Activated T-cell treated with anti-CD3 and anti-CD28 coated beads, Interleukin-2, amount 50 U/mL, for 72 hours (primary cell): ENCODE results near the gene SIRT4. TPM values are rescaled to one million over a fixed set of nuclear protein-coding genes. Genes with fewer than 3 reads are reported as not detected.
A peak's percentile ranks its signal among the peaks of the same experiment; 100 is the strongest.
"Not testable (repeated sequence)": the region's sequence is repeated elsewhere in the genome, so short reads cannot be mapped to it uniquely, and the experiment has no call there.

Source experiments
- ATAC-seq, 2 donors: fragments of 150-1000 bp; cut with Tn5 transposase; replicated peaks in 1 of 2; 2 replicates each; pipeline ENCODE4 v1.10.0; 2021; ENCODE audit warnings: moderate library complexity in 2 of 2, mild to moderate bottlenecking in 1 of 2
- DNase-seq, 2 donors: peaks; one replicate each; pipeline ENCODE4 v3.0.0; 2021 to 2022; ENCODE audit warnings: mixed read lengths in 1 of 2
- H3K27ac Mint-ChIP-seq: one replicate; pipeline ENCODE4 v1.8.0; 2022; ENCODE audit warnings: mild to moderate bottlenecking, moderate library complexity, mixed read lengths
- H3K27me3 Mint-ChIP-seq: one replicate; pipeline ENCODE4 v1.8.0; 2022; ENCODE audit warnings: low read depth, mixed read lengths
- H3K36me3 Mint-ChIP-seq, 2 donors: one replicate each; pipeline ENCODE4 v1.8.0; 2022; ENCODE audit warnings: mixed read lengths in 2 of 2, mild to moderate bottlenecking in 1 of 2; ENCODE audit not compliant: insufficient read depth in 2 of 2
- H3K4me1 Mint-ChIP-seq: one replicate; pipeline ENCODE4 v1.8.0; 2022; ENCODE audit warnings: low read depth, mixed read lengths
- H3K4me3 Mint-ChIP-seq, 2 donors: one replicate each; pipeline ENCODE4 v1.8.0; 2022; ENCODE audit warnings: mild to moderate bottlenecking in 2 of 2, mixed read lengths in 2 of 2, moderate library complexity in 2 of 2
- H3K9me3 Mint-ChIP-seq, 2 donors: one replicate each; pipeline ENCODE4 v1.8.0; 2022; ENCODE audit warnings: mixed read lengths in 2 of 2
- total RNA-seq, 2 donors: library from RNA; stranded (reverse); gene quantifications; one replicate each; pipeline ENCODE4 v1.2.3, GENCODE V29; 2022

Gene SIRT4
- total RNA-seq, 2 donors from 2014 or later: 4.2 to 4.9 TPM

DNA sequence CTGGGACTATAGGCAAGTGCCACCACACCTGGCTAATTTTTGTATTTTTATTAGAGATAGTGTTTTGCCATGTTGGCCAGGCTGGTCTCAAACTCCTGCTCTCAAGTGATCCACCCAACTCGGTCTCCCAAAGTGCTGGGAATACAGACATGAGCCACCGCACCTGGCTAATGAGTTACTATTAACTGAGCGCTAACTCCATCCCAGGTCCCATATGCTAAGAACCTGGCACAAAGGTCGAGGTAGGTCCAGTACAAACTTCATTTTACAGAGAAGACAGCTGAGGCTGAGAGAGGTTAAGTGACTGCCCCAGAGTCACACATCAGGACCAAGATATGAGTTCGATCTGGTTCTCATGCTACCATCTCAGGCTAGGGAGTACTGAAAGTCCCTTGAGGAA lies 29.9 kb downstream of the SIRT4 start:
- Mint-ChIP-seq H3K9me3 (peaks cover 2 to 7% of the 10 kb centered on the region in 2 donors), H3K4me1 (no peaks in the 10 kb centered on the region), H3K27me3 (no peaks in the 10 kb centered on the region), H3K27ac (no peak overlapping the region), H3K36me3 (peaks cover 1 to 8% of the 10 kb centered on the region in 2 donors), H3K4me3 (no peak overlapping the region)
- no peak for ATAC-seq
- no peak for DNase-seq

- no peak overlapping the region for H3K27ac Mint-ChIP-seq
- peaks cover 2 to 9% of the 10 kb centered on the region in 2 donors for H3K9me3 Mint-ChIP-seq
- H3K27me3 Mint-ChIP-seq: no peaks in the 10 kb centered on the region
- H3K4me3 Mint-ChIP-seq: no peak overlapping the region
- ATAC-seq (no peak), DNase-seq (no peak)
- peaks cover 3 to 10% of the 10 kb centered on the region in 2 donors for H3K36me3 Mint-ChIP-seq
- H3K4me1 Mint-ChIP-seq: no peaks in the 10 kb centered on the region
Measured at GRCh38 chr12:120332523-120332922, 30.4 kb downstream of the SIRT4 start.

- peaks cover 12 to 20% of the 10 kb centered on the region in 2 donors for H3K36me3 Mint-ChIP-seq
- ATAC-seq, H3K27ac Mint-ChIP-seq, H3K4me3 Mint-ChIP-seq, H3K27me3 Mint-ChIP-seq, H3K4me1 Mint-ChIP-seq: not testable (repeated sequence)
- H3K9me3 Mint-ChIP-seq: peaks cover 11 to 18% of the 10 kb centered on the region in 2 donors
- peak; percentile 50 to 52 for DNase-seq
Measured at GRCh38 chr12:120335447-120335846, 33.3 kb downstream of the SIRT4 start.

GRCh38 chr12:120336392-120336791 lies 34.3 kb downstream of the SIRT4 start:
- H3K9me3 Mint-ChIP-seq: peaks cover 11 to 18% of the 10 kb centered on the region in 2 donors
- peaks cover 12 to 20% of the 10 kb centered on the region in 2 donors for H3K36me3 Mint-ChIP-seq
- H3K27ac Mint-ChIP-seq, ATAC-seq, DNase-seq, H3K27me3 Mint-ChIP-seq, H3K4me3 Mint-ChIP-seq, H3K4me1 Mint-ChIP-seq: not testable (repeated sequence)

DNA sequence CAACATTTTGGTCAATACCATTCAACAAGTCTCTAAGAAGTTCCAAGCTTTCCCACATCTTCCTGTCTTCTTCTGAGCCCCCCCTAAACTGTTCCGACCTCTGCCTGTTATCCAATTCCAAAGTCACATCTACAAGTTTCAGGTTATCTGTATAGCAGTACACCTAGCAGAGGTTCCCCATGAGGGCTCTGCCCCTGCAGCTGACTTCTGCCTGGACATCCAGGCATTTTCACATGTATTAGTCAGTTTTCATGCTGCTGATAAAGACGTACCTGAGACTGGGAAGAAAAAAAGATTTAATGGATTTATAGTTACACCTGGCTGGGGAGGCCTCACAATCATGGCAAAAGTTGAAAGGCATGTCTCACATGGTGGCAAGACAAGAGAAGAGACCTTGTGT lies 35.6 kb downstream of the SIRT4 start:
- no peak overlapping the region for H3K4me3 Mint-ChIP-seq
- H3K27ac Mint-ChIP-seq: no peak overlapping the region
- no peak for ATAC-seq
- peaks cover 11 to 18% of the 10 kb centered on the region in 2 donors for H3K9me3 Mint-ChIP-seq
- H3K36me3 Mint-ChIP-seq: peaks cover 12 to 20% of the 10 kb centered on the region in 2 donors
- peaks cover 7% of the 10 kb centered on the region for H3K27me3 Mint-ChIP-seq
- H3K4me1 Mint-ChIP-seq: no peaks in the 10 kb centered on the region
- DNase-seq: no peak

DNA sequence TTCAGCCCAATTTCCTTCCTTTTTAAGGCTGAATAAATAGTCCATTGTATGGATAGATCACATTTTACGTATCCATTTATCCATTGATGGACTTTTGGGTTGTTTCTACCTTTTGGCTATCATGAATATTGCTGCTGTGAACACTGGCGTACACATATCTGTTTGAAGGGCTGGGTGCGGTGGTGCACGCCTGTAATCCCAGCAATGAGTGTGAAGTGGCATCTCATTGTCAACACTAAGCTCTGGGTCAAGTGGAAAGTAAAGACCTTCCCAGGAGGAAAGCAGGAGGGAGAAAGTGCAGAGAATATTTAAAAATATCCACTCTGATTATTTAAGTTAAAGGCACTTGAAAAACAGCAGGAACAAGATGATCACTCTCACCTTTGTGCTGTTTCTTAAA lies 37.1 kb downstream of the SIRT4 start:
- DNase-seq: no peak
- no peak for ATAC-seq
- Mint-ChIP-seq H3K27ac (no peak overlapping the region), H3K27me3 (peaks cover 7% of the 10 kb centered on the region), H3K4me3 (no peak overlapping the region), H3K4me1 (no peaks in the 10 kb centered on the region), H3K9me3 (peaks cover 11 to 18% of the 10 kb centered on the region in 2 donors), H3K36me3 (peaks cover 12 to 20% of the 10 kb centered on the region in 2 donors)

- H3K27ac Mint-ChIP-seq: no peak overlapping the region
- DNase-seq: no peak
Measured at GRCh38 chr12:120342175-120343038, 40.3 kb downstream of the SIRT4 start.

GRCh38 chr12:120343039-120343537 lies 41.0 kb downstream of the SIRT4 start:
- Mint-ChIP-seq H3K27ac (no peak overlapping the region), H3K36me3 (peaks cover 3 to 4% of the 10 kb centered on the region in 2 donors), H3K4me1 (no peaks in the 10 kb centered on the region), H3K9me3 (peaks cover 3 to 4% of the 10 kb centered on the region in 2 donors), H3K4me3 (no peak overlapping the region), H3K27me3 (peaks cover 2% of the 10 kb centered on the region)
- no peak for DNase-seq
- no peak for ATAC-seq

More at GRCh38 chr12:120342175-120343038, 40.3 kb downstream of the SIRT4 start:
- Mint-ChIP-seq H3K4me1 (no peaks in the 10 kb centered on the region), H3K9me3 (peaks cover 9 to 10% of the 10 kb centered on the region in 2 donors), H3K27me3 (peaks cover 7% of the 10 kb centered on the region), H3K36me3 (peaks cover 10 to 11% of the 10 kb centered on the region in 2 donors), H3K4me3 (no peak overlapping the region)
- no peak for ATAC-seq

DNA sequence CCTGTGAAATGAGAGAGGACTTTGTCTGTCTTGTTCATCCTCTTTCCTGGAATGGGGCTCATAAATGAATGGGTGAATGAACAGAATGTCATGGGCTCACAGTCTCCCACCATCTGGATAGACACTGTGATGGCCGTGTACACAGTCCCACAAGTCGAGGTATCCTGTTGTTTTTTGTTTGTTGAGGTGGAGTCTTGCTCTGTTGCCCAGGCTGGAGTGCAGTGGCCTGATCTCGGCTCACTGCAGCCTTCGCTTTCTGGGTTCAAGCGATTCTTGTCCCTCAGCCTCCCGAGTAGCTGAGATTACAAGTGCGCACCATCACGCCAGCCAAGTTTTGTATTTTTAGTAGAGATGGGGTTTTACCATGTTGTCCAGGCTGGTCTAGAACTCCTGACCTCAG lies 41.6 kb downstream of the SIRT4 start:
- no peak for ATAC-seq
- Mint-ChIP-seq H3K36me3 (peaks cover under 1% of the 10 kb centered on the region in 2 donors), H3K4me3 (no peak overlapping the region)

DNA sequence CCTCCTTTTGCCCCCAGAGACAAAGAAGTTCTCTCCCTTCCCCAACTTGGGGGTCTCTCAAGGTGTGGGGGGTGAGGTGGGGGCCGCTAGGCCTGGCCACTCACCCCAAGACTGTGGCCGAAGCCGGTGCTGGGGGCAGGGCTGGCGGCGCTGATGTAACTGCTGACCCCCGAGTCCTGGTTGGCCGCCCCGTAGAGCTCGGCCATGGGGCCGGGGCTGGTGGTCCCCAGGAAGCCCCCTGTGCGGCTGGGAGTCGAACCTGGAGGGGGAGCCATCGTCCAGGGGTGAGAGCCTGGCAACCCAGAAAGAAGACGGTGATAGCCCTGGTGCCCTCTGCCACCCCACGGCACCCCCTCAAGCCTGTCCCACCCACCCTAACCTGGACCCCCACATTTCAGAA lies 43.9 kb downstream of the SIRT4 start:
- no peak for DNase-seq
- no peaks in the 10 kb centered on the region for H3K36me3 Mint-ChIP-seq
- H3K4me3 Mint-ChIP-seq: no peak overlapping the region
- H3K27ac Mint-ChIP-seq: no peak overlapping the region
- no peaks in the 10 kb centered on the region for H3K27me3 Mint-ChIP-seq
- no peaks in the 10 kb centered on the region for H3K9me3 Mint-ChIP-seq
- H3K4me1 Mint-ChIP-seq: no peaks in the 10 kb centered on the region
- ATAC-seq: no peak

More for the DNA sequence above, 41.6 kb downstream of the SIRT4 start:
- Mint-ChIP-seq H3K9me3 (peaks cover under 1% of the 10 kb centered on the region in 2 donors), H3K4me1 (no peaks in the 10 kb centered on the region), H3K27me3 (no peaks in the 10 kb centered on the region), H3K27ac (no peak overlapping the region)
- no peak for DNase-seq

DNA sequence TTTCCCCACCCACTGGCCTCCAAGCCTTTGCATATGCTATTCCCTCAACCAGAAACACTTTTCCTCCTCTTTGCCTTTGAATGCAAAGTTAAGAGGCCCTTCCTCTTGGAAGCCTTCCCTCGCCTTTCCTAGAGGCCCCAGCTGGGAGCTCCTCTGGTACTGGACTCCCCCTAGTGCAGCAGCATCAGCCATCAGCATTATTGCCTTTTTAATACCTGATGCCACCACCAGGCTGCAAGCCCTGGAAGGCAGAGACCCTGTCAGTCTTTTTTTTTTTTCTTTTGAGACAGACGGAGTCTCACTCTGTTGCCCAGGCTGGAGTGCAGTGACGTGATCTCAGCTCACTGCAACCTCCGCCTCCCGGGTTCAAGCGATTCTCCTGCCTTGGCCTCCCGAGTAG lies 44.6 kb downstream of the SIRT4 start:
- Mint-ChIP-seq H3K36me3 (no peaks in the 10 kb centered on the region), H3K4me3 (no peak overlapping the region), H3K9me3 (no peaks in the 10 kb centered on the region), H3K27me3 (no peaks in the 10 kb centered on the region), H3K27ac (no peak overlapping the region), H3K4me1 (no peaks in the 10 kb centered on the region)
- DNase-seq (no peak), ATAC-seq (no peak)

GRCh38 chr12:120347766-120348165 lies 45.6 kb downstream of the SIRT4 start:
- DNase-seq: no peak
- H3K4me3 Mint-ChIP-seq: no peak overlapping the region
- H3K36me3 Mint-ChIP-seq: no peaks in the 10 kb centered on the region
- no peaks in the 10 kb centered on the region for H3K4me1 Mint-ChIP-seq
- H3K27ac Mint-ChIP-seq: no peak overlapping the region
- H3K27me3 Mint-ChIP-seq: no peaks in the 10 kb centered on the region
- no peaks in the 10 kb centered on the region for H3K9me3 Mint-ChIP-seq
- no peak for ATAC-seq

GRCh38 chr12:120350576-120351350 lies 48.6 kb downstream of the SIRT4 start:
- Mint-ChIP-seq H3K4me3 (no peak overlapping the region), H3K27me3 (no peaks in the 10 kb centered on the region)
- no peak for ATAC-seq

More at GRCh38 chr12:120350576-120351350, 48.6 kb downstream of the SIRT4 start:
- Mint-ChIP-seq H3K36me3 (no peaks in the 10 kb centered on the region), H3K9me3 (no peaks in the 10 kb centered on the region), H3K27ac (no peak overlapping the region), H3K4me1 (no peaks in the 10 kb centered on the region)
- no peak for DNase-seq
